Coronary artery (tissue), 2 donors: ENCODE measurements around the gene NEDD4L.

Source experiments
- DNase-seq: peaks from one replicate; pipeline ENCODE4 v3.0.0-alpha.2; 2017; ENCODE audit warnings: low spot score
- H3K27ac ChIP-seq, 2 donors: fragments of 200-600 bp; sonication (generic); one replicate each; pipeline ENCODE4 v1.5.1; 2016 to 2019
- H3K4me3 ChIP-seq: fragments of 200-600 bp; sonication (generic); 2 replicates; pipeline ENCODE4 v1.5.1; 2016; ENCODE audit warnings: mild to moderate bottlenecking, moderate library complexity
- TF ChIP-seq, protein P1 (sequence below): fragments of 200-600 bp; sonication (generic); IDR thresholded peaks from one replicate; pipeline ENCODE4 v1.5.1; 2019; ENCODE audit warnings: antibody characterized with exemption

The NEDD4L gene

DNA sequence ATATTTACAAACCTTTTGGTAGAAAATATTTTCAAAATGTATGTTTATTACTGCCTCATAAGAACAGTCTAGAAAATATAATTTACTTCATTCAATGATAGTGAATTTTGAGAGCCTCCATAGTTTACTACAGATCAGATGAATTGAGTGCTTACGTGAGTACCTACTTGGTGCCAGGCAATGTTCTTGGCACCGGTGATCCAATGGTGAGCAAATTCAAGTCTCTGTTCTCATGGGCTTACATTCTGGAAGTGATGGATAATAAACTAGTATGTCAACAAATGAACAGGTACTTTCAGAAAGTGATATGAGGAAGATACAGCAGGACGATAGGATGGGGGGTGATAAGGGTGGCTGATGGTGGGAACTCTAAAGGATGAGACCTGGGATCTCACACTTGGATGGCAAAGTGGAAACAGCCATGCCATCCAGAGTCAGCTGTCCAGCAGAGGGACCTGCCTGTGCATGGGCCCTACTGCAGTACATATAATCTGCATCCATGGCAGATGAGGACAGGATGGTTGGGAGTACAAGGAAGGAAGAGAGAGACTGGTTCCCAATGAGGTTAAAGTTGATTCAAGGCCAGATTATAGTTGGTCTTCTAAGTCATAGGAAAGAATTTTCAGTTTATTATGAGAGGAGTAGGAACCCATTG is 277.0 kb downstream of the NEDD4L start:
- DNase-seq = no peak
- H3K4me3 ChIP-seq = no peak overlapping the region
- TF ChIP-seq, protein P1, sequence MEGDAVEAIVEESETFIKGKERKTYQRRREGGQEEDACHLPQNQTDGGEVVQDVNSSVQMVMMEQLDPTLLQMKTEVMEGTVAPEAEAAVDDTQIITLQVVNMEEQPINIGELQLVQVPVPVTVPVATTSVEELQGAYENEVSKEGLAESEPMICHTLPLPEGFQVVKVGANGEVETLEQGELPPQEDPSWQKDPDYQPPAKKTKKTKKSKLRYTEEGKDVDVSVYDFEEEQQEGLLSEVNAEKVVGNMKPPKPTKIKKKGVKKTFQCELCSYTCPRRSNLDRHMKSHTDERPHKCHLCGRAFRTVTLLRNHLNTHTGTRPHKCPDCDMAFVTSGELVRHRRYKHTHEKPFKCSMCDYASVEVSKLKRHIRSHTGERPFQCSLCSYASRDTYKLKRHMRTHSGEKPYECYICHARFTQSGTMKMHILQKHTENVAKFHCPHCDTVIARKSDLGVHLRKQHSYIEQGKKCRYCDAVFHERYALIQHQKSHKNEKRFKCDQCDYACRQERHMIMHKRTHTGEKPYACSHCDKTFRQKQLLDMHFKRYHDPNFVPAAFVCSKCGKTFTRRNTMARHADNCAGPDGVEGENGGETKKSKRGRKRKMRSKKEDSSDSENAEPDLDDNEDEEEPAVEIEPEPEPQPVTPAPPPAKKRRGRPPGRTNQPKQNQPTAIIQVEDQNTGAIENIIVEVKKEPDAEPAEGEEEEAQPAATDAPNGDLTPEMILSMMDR = no peak
- no peak overlapping the region for H3K27ac ChIP-seq

DNA sequence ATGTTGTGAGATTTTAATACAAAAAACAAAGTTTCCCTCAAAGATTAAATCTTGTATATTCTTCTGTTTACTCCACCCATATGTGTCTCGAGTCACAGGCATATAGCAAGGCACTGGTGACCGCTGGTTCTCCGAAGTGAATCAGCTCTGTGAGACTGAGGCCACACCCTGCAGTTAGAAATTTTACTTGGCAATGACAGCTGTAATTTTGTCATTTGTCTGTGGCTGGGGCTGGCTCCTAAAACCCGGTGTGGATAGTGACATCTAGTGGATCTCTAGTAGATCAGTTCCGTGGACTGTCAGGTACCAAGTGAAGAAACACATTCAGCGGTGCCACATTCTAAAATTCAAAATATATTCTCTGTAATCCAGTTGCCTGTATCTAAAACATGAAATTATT is 278.0 kb downstream of the NEDD4L start:
- no peak overlapping the region for H3K27ac ChIP-seq
- no peak for DNase-seq
- TF ChIP-seq, protein P1 = no peak
- no peak overlapping the region for H3K4me3 ChIP-seq

DNA sequence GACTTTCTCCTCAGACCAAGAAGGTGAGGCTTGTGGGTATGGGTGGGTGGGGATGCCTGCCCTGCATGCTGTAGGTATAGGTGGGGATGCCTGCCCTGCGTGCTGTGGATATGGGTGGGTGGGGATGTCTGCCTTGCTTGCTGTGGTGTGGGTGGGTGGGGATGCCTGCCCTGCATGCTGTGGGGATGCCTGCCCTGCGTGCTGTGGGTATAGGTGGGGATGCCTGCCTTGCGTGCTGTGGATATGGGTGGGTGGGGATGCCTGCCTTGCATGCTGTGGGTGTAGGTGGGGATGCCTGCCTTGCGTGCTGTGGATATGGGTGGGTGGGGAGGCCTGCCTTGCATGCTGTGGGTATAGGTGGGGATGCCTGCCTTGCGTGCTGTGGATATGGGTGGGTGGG is 278.4 kb downstream of the NEDD4L start:
- no peak overlapping the region for H3K4me3 ChIP-seq

DNA sequence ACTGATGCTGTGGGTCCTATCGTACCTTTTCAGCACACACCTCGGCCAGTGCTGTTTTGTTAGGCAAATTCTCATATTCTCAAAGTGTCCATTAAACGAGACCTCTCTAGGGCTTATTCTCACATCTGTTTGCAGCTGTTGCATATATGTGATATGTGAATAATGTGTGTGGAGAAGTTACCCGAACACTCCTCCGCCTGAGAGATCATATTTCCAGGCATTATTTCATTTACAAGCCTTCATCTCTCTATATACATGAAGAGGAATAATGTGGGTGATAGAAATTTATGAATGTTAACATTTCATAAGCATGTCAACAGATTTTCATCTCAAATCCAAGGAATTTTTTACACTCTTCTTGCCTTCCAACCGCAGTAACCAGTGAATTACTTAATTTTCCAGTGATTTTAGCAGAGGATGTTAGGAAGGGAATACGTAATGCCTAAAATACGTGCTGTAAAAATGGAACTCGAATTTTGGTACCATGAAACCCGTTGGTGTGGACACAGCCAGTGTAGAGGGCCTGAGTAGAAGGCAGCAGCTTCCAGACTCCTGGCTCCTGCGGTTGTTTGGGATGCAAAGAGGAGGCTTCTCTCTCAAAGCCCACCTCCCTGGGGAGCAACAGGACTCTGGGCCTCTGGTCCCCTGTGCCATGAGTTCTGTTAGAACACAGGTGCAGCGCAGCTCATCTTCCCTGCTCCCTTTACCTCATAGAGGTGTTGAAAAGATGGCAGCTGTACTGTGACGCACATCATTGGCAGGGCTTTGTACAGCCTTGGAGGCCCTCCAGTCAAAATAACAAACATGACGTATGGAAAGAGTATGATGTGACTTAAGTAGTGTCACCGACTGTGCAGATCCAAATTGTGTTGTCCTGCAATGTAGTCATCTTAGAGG is 280.1 kb downstream of the NEDD4L start:
- no peak for DNase-seq
- no peak overlapping the region for H3K27ac ChIP-seq
- no peak overlapping the region for H3K4me3 ChIP-seq
- TF ChIP-seq, protein P1 = no peak

More for the DNA sequence above, 278.4 kb downstream of the NEDD4L start:
- H3K27ac ChIP-seq = no peak overlapping the region
- DNase-seq = no peak
- TF ChIP-seq, protein P1 = no peak

DNA sequence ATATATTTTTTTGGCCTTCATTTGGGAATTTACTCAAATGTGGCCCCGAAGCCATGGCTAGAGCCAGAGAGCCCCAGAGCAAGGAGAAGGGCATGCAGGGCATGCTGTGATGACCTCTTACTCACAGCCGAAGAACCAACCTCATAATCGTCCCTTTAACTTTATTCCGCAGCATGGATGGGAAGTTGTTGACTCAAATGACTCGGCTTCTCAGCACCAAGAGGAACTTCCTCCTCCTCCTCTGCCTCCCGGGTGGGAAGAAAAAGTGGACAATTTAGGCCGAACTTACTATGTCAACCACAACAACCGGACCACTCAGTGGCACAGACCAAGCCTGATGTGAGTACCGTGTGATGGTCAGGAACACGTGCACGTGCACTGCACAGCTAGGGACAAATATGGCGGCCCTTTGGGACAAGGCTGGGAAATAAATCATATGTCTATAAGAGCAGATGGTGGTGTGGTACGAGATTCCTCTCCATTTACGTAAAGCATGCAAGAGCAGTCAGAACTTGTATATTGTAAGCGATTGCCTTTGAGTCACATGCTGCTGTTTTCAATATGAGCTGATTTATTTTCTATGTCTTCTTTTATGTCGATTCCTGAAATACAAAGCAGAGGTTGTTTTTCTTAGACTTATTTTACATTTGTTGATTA is 280.9 kb downstream of the NEDD4L start:
- H3K4me3 ChIP-seq = no peak overlapping the region
- no peak for DNase-seq
- H3K27ac ChIP-seq = no peak overlapping the region
- TF ChIP-seq, protein P1 = no peak

DNA sequence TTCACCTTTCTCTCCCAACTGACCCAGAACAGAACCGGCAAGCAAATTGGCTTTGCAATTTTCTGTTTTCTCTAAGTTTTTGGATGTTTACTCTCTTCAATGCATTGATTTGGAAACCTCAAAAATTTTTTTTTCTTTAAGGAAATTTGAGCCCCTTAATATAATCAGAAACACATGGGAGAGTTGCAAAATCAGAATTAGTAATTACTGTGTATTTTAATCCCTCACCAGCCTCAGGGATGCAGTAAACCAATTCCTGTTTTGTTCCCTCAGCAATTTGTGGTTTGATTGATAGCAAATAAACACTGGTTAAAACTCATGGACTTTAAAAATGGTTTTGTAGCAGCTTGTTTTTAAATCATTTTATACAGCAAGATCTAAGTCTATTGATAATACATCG is 281.5 kb downstream of the NEDD4L start:
- DNase-seq = no peak
- TF ChIP-seq, protein P1 = no peak
- Histone ChIP-seq H3K4me3 (no peak overlapping the region), H3K27ac (no peak overlapping the region)
